Adipocyte (in vitro differentiated cells): ENCODE data around the gene DNAJC10.

Experiments
- DNase-seq: peaks from one replicate; pipeline ENCODE4 v3.0.0-alpha.2; 2015; ENCODE audit warnings: low read depth
- H3K27me3 ChIP-seq: replicated peaks from 2 replicates; pipeline ENCODE4 v1.7.0; 2013; ENCODE audit warnings: mild to moderate bottlenecking, low read length, moderate library complexity; ENCODE audit not compliant: control insufficient read depth, insufficient read depth
- H3K36me3 ChIP-seq: 2 replicates; pipeline ENCODE4 v1.7.0; 2013; ENCODE audit warnings: low read length, mild to moderate bottlenecking, moderate library complexity; ENCODE audit not compliant: control insufficient read depth, insufficient read depth, severe bottlenecking
- H3K4me1 ChIP-seq: 2 replicates; pipeline ENCODE4 v1.7.0; 2013; ENCODE audit warnings: mild to moderate bottlenecking, low read length, moderate library complexity; ENCODE audit not compliant: control insufficient read depth, insufficient read depth
- H3K4me3 ChIP-seq: 2 replicates; pipeline ENCODE4 v1.7.0; 2013; ENCODE audit warnings: mild to moderate bottlenecking, low read length, moderate library complexity
- H3K9ac ChIP-seq: 2 replicates; pipeline ENCODE4 v1.7.0; 2013; ENCODE audit warnings: mild to moderate bottlenecking, low read length, moderate library complexity
- H3K9me3 ChIP-seq: 2 replicates; pipeline ENCODE4 v1.7.0; 2013; ENCODE audit warnings: mild to moderate bottlenecking, low read length, moderate library complexity; ENCODE audit not compliant: control insufficient read depth

The DNAJC10 gene

GRCh38 chr2:182821182-182821581, 105.1 kb downstream of the DNAJC10 start:
- Histone ChIP-seq H3K9me3 (no peaks in the 10 kb centered on the region), H3K4me1 (peaks cover 14% of the 10 kb centered on the region), H3K27me3 (no peaks in the 10 kb centered on the region), H3K36me3 (no peaks in the 10 kb centered on the region), H3K4me3 (no peak overlapping the region), H3K9ac (no peak overlapping the region)
- no peak for DNase-seq

DNA sequence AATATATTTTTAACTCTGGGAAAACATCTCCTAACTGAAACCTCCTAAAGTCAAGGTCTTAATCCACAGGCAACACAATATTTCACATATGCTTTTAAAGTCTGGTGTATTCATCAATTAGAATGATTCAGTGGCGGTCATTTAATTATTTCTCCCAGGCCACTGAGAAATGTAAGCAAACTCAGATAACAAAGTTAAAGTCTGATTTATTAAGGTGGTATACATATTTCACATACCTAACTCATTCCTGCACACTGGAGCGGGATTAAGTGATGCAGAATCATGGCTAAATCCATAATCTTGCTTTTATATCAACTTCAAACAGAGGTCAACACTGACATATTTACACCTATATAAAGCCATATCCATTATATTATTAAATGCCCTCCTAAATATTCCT, 106.7 kb downstream of the DNAJC10 start:
- Histone ChIP-seq H3K9me3 (no peaks in the 10 kb centered on the region), H3K4me3 (no peak overlapping the region), H3K27me3 (no peaks in the 10 kb centered on the region), H3K4me1 (peaks cover 2% of the 10 kb centered on the region), H3K9ac (no peak overlapping the region), H3K36me3 (no peaks in the 10 kb centered on the region)
- no peak for DNase-seq

DNA sequence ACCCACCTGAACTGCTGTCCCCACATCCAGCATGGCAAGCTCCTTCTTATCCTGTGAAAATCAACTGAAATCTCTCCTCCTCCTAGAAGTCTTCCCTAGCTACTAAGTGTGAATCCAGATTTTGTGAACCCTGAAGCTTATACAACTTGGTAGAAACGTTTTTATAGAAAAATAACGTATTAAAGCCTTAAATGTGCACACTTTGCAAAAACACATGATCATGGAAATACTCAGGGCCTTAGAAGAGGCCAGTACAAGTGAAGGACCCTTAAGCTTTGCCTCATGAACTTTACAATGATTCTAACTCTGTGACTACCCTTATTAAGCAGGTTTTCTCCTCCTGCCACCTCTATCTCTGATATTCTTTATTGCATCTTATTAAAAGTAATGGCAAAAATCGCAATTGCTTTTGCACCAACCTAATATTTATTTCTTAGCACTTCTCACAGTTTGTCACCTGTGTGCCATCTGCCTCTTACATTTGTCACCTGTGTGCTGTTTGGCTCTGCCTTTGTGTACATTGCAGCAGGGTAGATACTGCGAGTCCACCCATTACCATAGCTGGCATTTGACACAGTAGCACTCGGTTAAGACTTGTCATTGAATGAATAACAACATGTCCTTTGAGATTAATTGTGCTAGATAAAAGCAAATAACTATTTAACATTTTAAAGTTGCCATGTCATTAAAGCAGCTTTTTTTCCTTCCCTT, 108.2 kb downstream of the DNAJC10 start:
- Histone ChIP-seq H3K27me3 (no peaks in the 10 kb centered on the region), H3K4me3 (no peak overlapping the region), H3K36me3 (no peaks in the 10 kb centered on the region), H3K9me3 (no peaks in the 10 kb centered on the region), H3K4me1 (no peaks in the 10 kb centered on the region), H3K9ac (no peak overlapping the region)
- DNase-seq = no peak

DNA sequence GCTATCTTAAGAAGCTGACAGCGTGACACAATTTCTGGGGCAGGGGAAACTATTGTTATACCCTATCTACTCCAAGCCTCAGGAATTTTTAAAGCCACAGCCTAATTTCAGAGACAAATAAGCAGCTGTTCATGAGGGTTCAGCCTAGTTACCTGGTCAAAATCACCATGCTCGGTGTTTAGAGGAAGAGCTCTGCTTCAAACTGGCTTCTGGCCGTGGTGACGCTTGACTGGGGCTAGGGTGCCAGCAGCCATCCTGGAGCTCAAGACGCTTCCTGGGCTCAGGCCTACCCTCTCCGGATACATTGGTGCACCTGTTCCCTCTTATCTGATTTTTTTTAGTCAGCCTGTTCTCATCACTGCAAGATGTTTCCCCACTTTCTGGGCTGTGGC, 108.7 kb downstream of the DNAJC10 start:
- no peaks in the 10 kb centered on the region for H3K27me3 ChIP-seq
- DNase-seq = no peak
- H3K9me3 ChIP-seq = no peaks in the 10 kb centered on the region
- H3K36me3 ChIP-seq = no peaks in the 10 kb centered on the region
- no peaks in the 10 kb centered on the region for H3K4me1 ChIP-seq
- no peak overlapping the region for H3K9ac ChIP-seq
- H3K4me3 ChIP-seq = no peak overlapping the region

DNA sequence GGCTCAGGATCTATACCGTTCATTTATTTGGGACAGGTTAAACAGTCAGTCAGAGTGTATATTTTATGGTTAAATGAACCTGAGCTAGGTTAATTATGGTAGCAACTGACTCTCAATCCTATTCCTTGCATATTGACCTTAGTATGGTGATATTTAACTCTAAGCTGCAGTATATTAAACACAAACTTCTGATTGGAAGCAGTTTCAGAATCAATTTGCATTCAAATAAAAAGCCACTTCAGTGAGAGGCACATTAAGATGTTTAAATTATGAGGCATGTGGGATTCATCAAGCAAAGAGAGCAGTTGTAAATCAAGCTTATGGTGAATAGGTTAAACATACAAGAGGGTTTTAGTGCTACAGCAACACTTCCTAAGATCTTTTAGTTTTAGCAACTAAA, 110.0 kb downstream of the DNAJC10 start:
- H3K4me1 ChIP-seq = no peaks in the 10 kb centered on the region
- H3K36me3 ChIP-seq = no peaks in the 10 kb centered on the region
- no peak for DNase-seq
- no peak overlapping the region for H3K9ac ChIP-seq
- H3K9me3 ChIP-seq = no peaks in the 10 kb centered on the region
- H3K4me3 ChIP-seq = no peak overlapping the region
- no peaks in the 10 kb centered on the region for H3K27me3 ChIP-seq

DNA sequence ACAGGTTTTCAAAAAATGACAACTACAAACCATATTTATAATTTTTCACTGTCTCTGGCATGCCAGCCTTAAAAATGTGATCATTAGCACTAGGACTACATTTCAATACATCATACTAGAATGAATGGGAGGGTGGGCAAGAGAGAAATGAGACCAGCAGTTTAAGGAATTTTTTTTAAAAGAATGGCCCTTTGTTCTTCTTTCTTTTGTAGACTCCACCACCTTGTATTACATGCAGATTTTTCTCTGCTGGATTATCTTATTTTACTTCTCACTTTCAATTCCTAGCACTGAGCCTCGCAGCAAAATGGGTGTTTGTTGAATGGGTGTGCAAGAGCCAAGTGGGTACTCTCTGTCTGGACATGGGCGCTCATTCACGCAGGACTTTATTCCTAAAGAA, 110.4 kb downstream of the DNAJC10 start:
- H3K9me3 ChIP-seq = no peaks in the 10 kb centered on the region
- no peak overlapping the region for H3K9ac ChIP-seq
- DNase-seq = no peak
- no peaks in the 10 kb centered on the region for H3K4me1 ChIP-seq
- H3K27me3 ChIP-seq = no peaks in the 10 kb centered on the region
- no peak overlapping the region for H3K4me3 ChIP-seq
- H3K36me3 ChIP-seq = no peaks in the 10 kb centered on the region

DNA sequence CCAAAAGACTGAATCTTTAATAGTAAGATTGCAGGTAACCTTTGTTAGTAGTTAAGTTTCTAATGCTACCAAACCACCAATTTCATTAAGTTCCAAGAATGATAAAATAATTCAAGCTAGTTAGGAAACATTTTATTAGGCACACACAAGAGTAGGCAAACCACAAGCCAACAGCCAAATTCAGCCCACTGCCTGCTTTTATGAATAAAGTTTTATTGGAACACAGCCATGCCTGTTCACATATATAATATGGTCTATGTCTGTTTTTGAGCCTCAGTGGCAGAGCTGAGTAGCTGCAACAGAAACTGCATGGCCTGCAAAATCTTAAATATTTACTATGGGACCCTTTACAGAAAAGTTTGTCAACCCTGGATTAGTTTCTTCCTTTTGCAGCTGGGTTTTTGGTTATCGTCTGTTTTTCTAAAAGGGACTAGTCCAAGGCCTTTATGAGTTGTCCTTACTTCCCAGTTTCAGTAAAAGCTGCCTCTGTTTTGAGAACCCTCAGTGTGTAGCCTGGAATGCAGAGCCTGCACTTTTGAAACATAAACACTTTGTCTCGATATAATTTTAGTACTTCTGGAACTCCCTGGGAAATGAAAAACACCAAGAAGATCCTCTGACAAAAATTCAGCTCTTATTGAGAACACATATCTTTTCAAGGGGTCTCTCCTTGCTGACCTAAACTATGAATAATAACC, 111.3 kb downstream of the DNAJC10 start:
- H3K9me3 ChIP-seq = no peaks in the 10 kb centered on the region
- peak; percentile 46 for DNase-seq

GRCh38 chr2:182831101-182831500, 115.0 kb downstream of the DNAJC10 start:
- no peak overlapping the region for H3K9ac ChIP-seq
- no peak for DNase-seq
- no peaks in the 10 kb centered on the region for H3K27me3 ChIP-seq
- no peaks in the 10 kb centered on the region for H3K4me1 ChIP-seq
- no peaks in the 10 kb centered on the region for H3K9me3 ChIP-seq
- no peak overlapping the region for H3K4me3 ChIP-seq
- no peaks in the 10 kb centered on the region for H3K36me3 ChIP-seq

More for the DNA sequence above, 111.3 kb downstream of the DNAJC10 start:
- Histone ChIP-seq H3K9ac (no peak overlapping the region), H3K27me3 (no peaks in the 10 kb centered on the region), H3K4me3 (no peak overlapping the region), H3K36me3 (no peaks in the 10 kb centered on the region), H3K4me1 (no peaks in the 10 kb centered on the region)

DNA sequence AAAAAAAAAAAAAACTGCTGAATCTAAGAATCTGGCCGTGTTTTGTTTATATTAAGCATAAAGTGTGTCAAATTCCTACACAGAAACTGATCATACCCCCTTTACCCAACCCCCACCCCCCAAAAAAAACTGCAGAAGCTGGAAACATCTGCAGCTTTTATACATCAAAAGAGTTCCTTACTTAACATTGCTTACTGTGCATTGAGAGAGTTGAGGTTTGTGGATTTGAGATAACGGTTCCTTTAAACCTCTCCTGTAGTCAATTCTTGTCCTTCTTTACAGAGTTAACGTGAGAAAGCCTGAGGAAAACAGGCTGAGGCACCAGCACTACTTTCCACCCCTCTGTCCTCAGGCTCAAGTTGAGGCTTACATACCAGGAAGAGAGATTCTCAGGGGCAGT, 115.9 kb downstream of the DNAJC10 start:
- no peaks in the 10 kb centered on the region for H3K9me3 ChIP-seq
- no peaks in the 10 kb centered on the region for H3K4me1 ChIP-seq
- H3K4me3 ChIP-seq = no peak overlapping the region
- H3K36me3 ChIP-seq = no peaks in the 10 kb centered on the region
- H3K9ac ChIP-seq = no peak overlapping the region
- H3K27me3 ChIP-seq = no peaks in the 10 kb centered on the region
- no peak for DNase-seq

- Histone ChIP-seq H3K4me1 (no peaks in the 10 kb centered on the region), H3K36me3 (no peaks in the 10 kb centered on the region), H3K4me3 (no peak overlapping the region), H3K9me3 (no peaks in the 10 kb centered on the region), H3K27me3 (no peaks in the 10 kb centered on the region), H3K9ac (no peak overlapping the region)
- DNase-seq = no peak
These were observed 117.2 kb downstream of the DNAJC10 start for GRCh38 chr2:182833084-182833854.

DNA sequence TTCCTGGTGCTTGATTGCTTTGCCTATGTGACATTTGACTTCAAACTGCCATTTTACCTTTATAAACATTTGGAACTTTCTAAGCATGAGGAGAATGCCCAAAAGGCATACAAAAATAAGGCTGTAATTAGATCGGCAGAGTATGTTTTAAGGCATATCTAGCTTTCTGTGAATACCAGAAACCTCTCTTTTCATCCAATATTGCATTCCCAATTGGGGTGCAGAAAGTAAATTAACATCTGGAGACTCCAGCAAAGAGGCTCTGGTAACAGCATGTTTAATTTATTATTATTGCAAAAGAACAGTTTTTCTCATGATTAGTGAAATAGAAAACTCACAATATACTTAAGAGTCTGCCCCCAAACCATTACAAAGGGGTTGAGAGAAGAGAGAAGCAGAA, 118.2 kb downstream of the DNAJC10 start:
- H3K9me3 ChIP-seq = no peaks in the 10 kb centered on the region

More for the DNA sequence above, 118.2 kb downstream of the DNAJC10 start:
- no peak for DNase-seq
- Histone ChIP-seq H3K9ac (peak overlapping the region; percentile 1), H3K4me1 (no peaks in the 10 kb centered on the region), H3K4me3 (peak overlapping the region; percentile 25), H3K36me3 (no peaks in the 10 kb centered on the region), H3K27me3 (no peaks in the 10 kb centered on the region)
